ENCODE measurements around the gene CEP162. TPM values are rescaled to one million over a fixed set of nuclear protein-coding genes. Genes with fewer than 3 reads are reported as not detected.

Gene CEP162
- total RNA-seq, 2 experiments from 2014 or later: 2.6 to 2.8 TPM

- ChIA-PET POLR2A (interaction anchor here (1.2 kb wide), 1 partner anchor 16 kb away, joined by 4 read pairs; the partner anchor contains the start of gene CEP162), CTCF (no interaction called here)
- ATAC-seq (ENCODE audit: poor library complexity): no peak
- no peak for TF ChIP-seq CTCF (IDR thresholded peaks at IDR 0.05)
- H3K4me3 Mint-ChIP-seq: no peak overlapping the region
- no peaks in the 10 kb centered on the region for H3K4me1 Mint-ChIP-seq (ENCODE audit: low read depth)
- no peak for DNase-seq
- Histone ChIP-seq H3K27me3 (ENCODE audit: control insufficient read depth in 1 of 2, insufficient read depth in 2 of 2, low read length in 2 of 2) (no peaks in the 10 kb centered on the region), H3K4me1 (ENCODE audit: insufficient read depth, low read length) (no peaks in the 10 kb centered on the region), H3K9me3 (ENCODE audit: control insufficient read depth in 1 of 2, insufficient read depth in 1 of 2, low read length in 2 of 2) (no peaks in the 10 kb centered on the region), H3K27ac (ENCODE audit: low read depth in 1 of 2, low read length in 2 of 2) (no peak overlapping the region), H3K4me3 (ENCODE audit: low read length) (no peak overlapping the region), H3K36me3 (ENCODE audit: insufficient read depth, low read length) (no peaks in the 10 kb centered on the region)
- intact Hi-C loops (cut with DNase I, micrococcal nuclease): no loop called here
- H3K27ac Mint-ChIP-seq: no peak overlapping the region
- no peaks in the 10 kb centered on the region for H3K36me3 Mint-ChIP-seq (ENCODE audit: low read depth)
- no peaks in the 10 kb centered on the region for H3K9me3 Mint-ChIP-seq
- peaks cover 20% of the 10 kb centered on the region for H3K27me3 Mint-ChIP-seq
Observed at GRCh38 chr6:84243240-84243639, 15.8 kb upstream of the CEP162 start.

GRCh38 chr6:84242265-84242664 is 14.8 kb upstream of the CEP162 start:
- Histone ChIP-seq H3K27me3 (ENCODE audit: control insufficient read depth in 1 of 2, insufficient read depth in 2 of 2, low read length in 2 of 2) (no peaks in the 10 kb centered on the region), H3K4me3 (ENCODE audit: low read length) (no peak overlapping the region), H3K36me3 (ENCODE audit: insufficient read depth, low read length) (no peaks in the 10 kb centered on the region), H3K9me3 (ENCODE audit: control insufficient read depth in 1 of 2, insufficient read depth in 1 of 2, low read length in 2 of 2) (no peaks in the 10 kb centered on the region), H3K4me1 (ENCODE audit: insufficient read depth, low read length) (no peaks in the 10 kb centered on the region), H3K27ac (ENCODE audit: low read depth in 1 of 2, low read length in 2 of 2) (no peak overlapping the region)
- intact Hi-C loops (cut with DNase I, micrococcal nuclease): no loop called here
- no peak overlapping the region for H3K4me3 Mint-ChIP-seq
- no peak for DNase-seq
- no peak for TF ChIP-seq CTCF (IDR thresholded peaks at IDR 0.05)
- peaks cover 29% of the 10 kb centered on the region for H3K27me3 Mint-ChIP-seq
- ChIA-PET POLR2A (interaction anchor here (1.2 kb wide), 1 partner anchor 15 kb away, joined by 4 read pairs; the partner anchor contains the start of gene CEP162), CTCF (no interaction called here)
- no peaks in the 10 kb centered on the region for H3K9me3 Mint-ChIP-seq
- no peaks in the 10 kb centered on the region for H3K4me1 Mint-ChIP-seq (ENCODE audit: low read depth)
- ATAC-seq (ENCODE audit: poor library complexity): no peak
- no peak overlapping the region for H3K27ac Mint-ChIP-seq
- H3K36me3 Mint-ChIP-seq (ENCODE audit: low read depth): no peaks in the 10 kb centered on the region

- ChIA-PET CTCF (interaction anchor here (0.8 to 1.5 kb wide), 8 partner anchors 9 to 1163 kb away, joined by 3 to 6 read pairs (median 4); partner anchors contain the start of genes DOP1A and UBE3D), POLR2A (interaction anchor here (1.0 to 2.1 kb wide), 5 partner anchors 11 to 1450 kb away, joined by 4 to 16 read pairs (median 5); partner anchors contain the start of gene CYB5R4)
- Mint-ChIP-seq H3K27me3 (peaks cover 20% of the 10 kb centered on the region), H3K36me3 (ENCODE audit: low read depth) (peaks cover 4% of the 10 kb centered on the region), H3K4me1 (ENCODE audit: low read depth) (peaks cover 27% of the 10 kb centered on the region), H3K27ac (peak overlapping the region; percentile 86), H3K4me3 (peak overlapping the region; percentile 99), H3K9me3 (no peaks in the 10 kb centered on the region)
- Histone ChIP-seq H3K36me3 (ENCODE audit: insufficient read depth, low read length) (no peaks in the 10 kb centered on the region), H3K27ac (ENCODE audit: low read depth in 1 of 2, low read length in 2 of 2) (peak overlapping the region in 1 of 2 donors; percentile 58), H3K27me3 (ENCODE audit: control insufficient read depth in 1 of 2, insufficient read depth in 2 of 2, low read length in 2 of 2) (peaks cover 0 to 9% of the 10 kb centered on the region in 2 experiments), H3K4me1 (ENCODE audit: insufficient read depth, low read length) (peaks cover 8% of the 10 kb centered on the region), H3K9me3 (ENCODE audit: control insufficient read depth in 1 of 2, insufficient read depth in 1 of 2, low read length in 2 of 2) (no peaks in the 10 kb centered on the region), H3K4me3 (ENCODE audit: low read length) (peak overlapping the region; percentile 80)
- DNase-seq (no peak), ATAC-seq (ENCODE audit: poor library complexity) (no peak)
- peak; percentile 34 for TF ChIP-seq CTCF (IDR thresholded peaks at IDR 0.05)
- intact Hi-C loops (cut with DNase I, micrococcal nuclease): loop anchor here (5.0 to 10.0 kb wide), 3 partner anchors 613 to 1161 kb away; partner anchors contain the start of genes DOP1A (in 2 of the 2), PGM3 (in 2 of the 2), RWDD2A (in 2 of the 2) and UBE3D (in 2 of the 2)
Observed at GRCh38 chr6:84228198-84228543, 728 bp upstream of the CEP162 start.
